Left lung (tissue), 10 donors: Measurements from ENCODE around the gene CACNA1S. TPM values are rescaled to one million over a fixed set of nuclear protein-coding genes. Genes with fewer than 3 reads are reported as not detected.

Source experiments
- ATAC-seq: fragments of 200-7000 bp; cut with Tn5 transposase; one replicate; pipeline ENCODE4 v1.9.1; 2020; ENCODE audit warnings: moderate library complexity
- DNase-seq, 4 donors: peaks; one replicate each; pipeline ENCODE4 v3.0.0-alpha.2; 2013 to 2020
- H3K27ac ChIP-seq, 2 donors: fragments of 200-600 bp; sonication (generic) in 1 of 2; one replicate each; pipeline versions ENCODE4 v1.5.0 to v1.8.0; 2020 to 2021
- H3K27me3 ChIP-seq, 2 donors: fragments of 200-600 bp; sonication (generic) in 1 of 2; one replicate each; pipeline versions ENCODE4 v1.5.0 to v1.8.0; 2020 to 2021
- H3K36me3 ChIP-seq, 2 donors: fragments of 200-600 bp; sonication (generic) in 1 of 2; one replicate each; pipeline versions ENCODE4 v1.5.0 to v1.8.0; 2020 to 2021
- H3K4me1 ChIP-seq, 2 donors: fragments of 200-600 bp; one replicate each; pipeline ENCODE4 v1.8.0; 2021
- H3K4me3 ChIP-seq, 2 donors: fragments of 200-600 bp; sonication (generic) in 1 of 2; one replicate each; pipeline versions ENCODE4 v1.5.0 to v1.8.0; 2020 to 2021; ENCODE audit warnings: mild to moderate bottlenecking in 1 of 2
- H3K9me3 ChIP-seq, 2 donors: fragments of 200-600 bp; sonication (generic) in 1 of 2; one replicate each; pipeline versions ENCODE4 v1.5.0 to v1.8.0; 2020 to 2021
- CTCF ChIP-seq, 2 donors: fragments of 200-600 bp; sonication (generic) in 1 of 2; IDR thresholded peaks; one replicate each; pipeline versions ENCODE4 v1.5.0 to v1.8.0; 2021; ENCODE audit warnings: antibody characterized with exemption in 2 of 2
- intact Hi-C, 2 donors: fragments of 100-400 bp; cut with DNase I; formaldehyde crosslinking; loops; one replicate each; pipeline versions ENCODE4 v1.11.2 to v1.14.2; 2022
- polyA plus RNA-seq, 6 donors: library from polyadenylated mRNA; unstranded; fragments of 120-200 nt; gene quantifications; one replicate each; pipeline ENCODE4 v1.2.1, GENCODE V29; 2013; ENCODE audit not compliant: insufficient read length in 6 of 6
- total RNA-seq, 2 donors: library from RNA; stranded (reverse); fragmentation: NEBNext Ultra II Directional; extraction: Animal tissue kit (Norgen Biotek cat#: 25700); gene quantifications; one replicate each; pipeline ENCODE4 v1.2.1, GENCODE V29; 2021
- donor health status: DM: no; HTN: yes; CAD: no.
- donor health status: DM: no; HTN: no; CAD: no.

The CACNA1S gene
- total and polyA plus RNA-seq, 8 donors, result 0.10 to 0.17 (median 0.12) TPM; not detected in 1

- H3K36me3 ChIP-seq, result no peaks in the 10 kb centered on the region
- ATAC-seq (no peak), DNase-seq (no peak)
- H3K4me3 ChIP-seq, result no peak overlapping the region
- no peaks in the 10 kb centered on the region for H3K4me1 ChIP-seq
- H3K27me3 ChIP-seq, result no peaks in the 10 kb centered on the region
- no peaks in the 10 kb centered on the region for H3K9me3 ChIP-seq
- H3K27ac ChIP-seq, result no peak overlapping the region
- TF ChIP-seq CTCF (IDR thresholded peaks at IDR 0.05), result no peak
- intact Hi-C loops, result no loop called here
Measured at GRCh38 chr1:201083741-201084140, 28.5 kb downstream of the CACNA1S start.

GRCh38 chr1:201080135-201080534, 32.1 kb downstream of the CACNA1S start:
- intact Hi-C loops, result no loop called here
- DNase-seq (no peak), ATAC-seq (no peak)
- Histone ChIP-seq H3K27ac (no peak overlapping the region), H3K27me3 (no peaks in the 10 kb centered on the region), H3K36me3 (no peaks in the 10 kb centered on the region), H3K4me1 (no peaks in the 10 kb centered on the region), H3K9me3 (no peaks in the 10 kb centered on the region), H3K4me3 (no peak overlapping the region)
- no peak for TF ChIP-seq CTCF (IDR thresholded peaks at IDR 0.05)

GRCh38 chr1:201077736-201078135, 34.5 kb downstream of the CACNA1S start:
- intact Hi-C loops, result no loop called here
- no peak for TF ChIP-seq CTCF (IDR thresholded peaks at IDR 0.05)
- DNase-seq (peak in 1 of 4 donors; percentile 50), ATAC-seq (no peak)
- Histone ChIP-seq H3K36me3 (no peaks in the 10 kb centered on the region), H3K27ac (no peak overlapping the region), H3K4me3 (no peak overlapping the region), H3K4me1 (no peaks in the 10 kb centered on the region), H3K27me3 (no peaks in the 10 kb centered on the region), H3K9me3 (no peaks in the 10 kb centered on the region)

- ATAC-seq, result no peak
- no peak for TF ChIP-seq CTCF (IDR thresholded peaks at IDR 0.05)
- H3K4me3 ChIP-seq, result no peak overlapping the region
Measured at GRCh38 chr1:201077116-201077515, 35.1 kb downstream of the CACNA1S start.

GRCh38 chr1:201076092-201076491, 36.1 kb downstream of the CACNA1S start:
- H3K27ac ChIP-seq, result no peak overlapping the region
- TF ChIP-seq CTCF (IDR thresholded peaks at IDR 0.05), result no peak
- DNase-seq (no peak), ATAC-seq (no peak)
- H3K4me3 ChIP-seq, result no peak overlapping the region
- no peaks in the 10 kb centered on the region for H3K36me3 ChIP-seq
- H3K4me1 ChIP-seq, result no peaks in the 10 kb centered on the region
- intact Hi-C loops, result no loop called here
- H3K9me3 ChIP-seq, result no peaks in the 10 kb centered on the region
- H3K27me3 ChIP-seq, result no peaks in the 10 kb centered on the region

More at GRCh38 chr1:201077116-201077515, 35.1 kb downstream of the CACNA1S start:
- no peaks in the 10 kb centered on the region for H3K9me3 ChIP-seq
- H3K4me1 ChIP-seq, result no peaks in the 10 kb centered on the region
- H3K27ac ChIP-seq, result no peak overlapping the region
- H3K36me3 ChIP-seq, result no peaks in the 10 kb centered on the region
- intact Hi-C loops, result no loop called here
- no peaks in the 10 kb centered on the region for H3K27me3 ChIP-seq
- no peak for DNase-seq
